Measurements from ENCODE around the gene CFAP100.

Gene CFAP100

DNA sequence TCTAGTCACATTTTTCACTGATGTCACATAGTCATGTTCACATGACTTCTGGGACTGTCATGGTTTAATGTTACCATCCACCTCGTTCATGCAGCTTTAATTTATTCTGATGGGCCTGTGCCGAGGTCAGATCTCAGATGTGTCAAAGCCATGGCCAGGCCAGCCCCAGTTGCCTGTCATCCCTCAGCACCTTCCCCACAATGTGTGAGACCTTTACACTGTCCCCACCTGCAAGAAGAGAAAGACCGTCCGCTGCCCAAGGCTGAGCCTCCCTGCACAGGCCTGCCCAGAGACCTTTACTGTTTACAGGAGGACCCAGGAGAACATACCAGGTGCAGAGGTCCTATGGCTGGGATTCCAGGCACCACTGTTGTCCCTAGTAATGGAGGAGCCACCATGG, 24.7 kb upstream of the CFAP100 start:
- Histone ChIP-seq H3K9ac (ENCODE audit: low read depth, low read length) (no peak overlapping the region), H3K36me3 (ENCODE audit: control insufficient read depth, insufficient read depth, low read length) (no peaks in the 10 kb centered on the region), H3K27ac (ENCODE audit: low read depth, low read length) (no peak overlapping the region), H3K9me3 (ENCODE audit: control insufficient read depth, insufficient read depth, low read length) (no peaks in the 10 kb centered on the region), H3K4me1 (ENCODE audit: control insufficient read depth, insufficient read depth, low read length) (no peaks in the 10 kb centered on the region), H3K27me3 (ENCODE audit: control insufficient read depth, insufficient read depth, low read length) (no peaks in the 10 kb centered on the region), H3K4me3 (ENCODE audit: low read depth, low read length) (no peak overlapping the region)

DNA sequence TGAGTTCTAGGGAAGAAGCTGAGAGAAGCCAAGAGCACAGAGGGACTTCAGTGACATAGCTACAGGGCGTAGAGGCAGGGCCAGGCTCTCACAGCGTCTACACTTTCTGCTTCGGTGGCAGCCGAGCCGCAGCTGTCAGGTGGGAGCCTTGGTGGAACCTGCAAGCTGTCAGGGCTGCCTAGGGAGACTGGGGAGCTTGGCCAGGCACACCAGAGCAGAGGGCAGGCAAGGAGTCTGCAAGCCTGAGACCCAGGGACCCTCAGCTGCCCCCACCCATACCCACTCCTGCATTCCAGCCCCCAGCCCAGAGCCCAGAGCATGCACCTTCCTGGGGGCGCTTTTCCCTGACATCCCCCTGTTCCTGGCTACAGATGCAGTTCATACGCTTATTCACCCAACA, 24.1 kb upstream of the CFAP100 start:
- H3K4me3 ChIP-seq (ENCODE audit: low read depth, low read length): no peak overlapping the region
- no peak overlapping the region for H3K9ac ChIP-seq (ENCODE audit: low read depth, low read length)
- no peak overlapping the region for H3K27ac ChIP-seq (ENCODE audit: low read depth, low read length)
- H3K4me1 ChIP-seq (ENCODE audit: control insufficient read depth, insufficient read depth, low read length): no peaks in the 10 kb centered on the region
- no peaks in the 10 kb centered on the region for H3K27me3 ChIP-seq (ENCODE audit: control insufficient read depth, insufficient read depth, low read length)
- H3K36me3 ChIP-seq (ENCODE audit: control insufficient read depth, insufficient read depth, low read length): no peaks in the 10 kb centered on the region
- no peaks in the 10 kb centered on the region for H3K9me3 ChIP-seq (ENCODE audit: control insufficient read depth, insufficient read depth, low read length)

DNA sequence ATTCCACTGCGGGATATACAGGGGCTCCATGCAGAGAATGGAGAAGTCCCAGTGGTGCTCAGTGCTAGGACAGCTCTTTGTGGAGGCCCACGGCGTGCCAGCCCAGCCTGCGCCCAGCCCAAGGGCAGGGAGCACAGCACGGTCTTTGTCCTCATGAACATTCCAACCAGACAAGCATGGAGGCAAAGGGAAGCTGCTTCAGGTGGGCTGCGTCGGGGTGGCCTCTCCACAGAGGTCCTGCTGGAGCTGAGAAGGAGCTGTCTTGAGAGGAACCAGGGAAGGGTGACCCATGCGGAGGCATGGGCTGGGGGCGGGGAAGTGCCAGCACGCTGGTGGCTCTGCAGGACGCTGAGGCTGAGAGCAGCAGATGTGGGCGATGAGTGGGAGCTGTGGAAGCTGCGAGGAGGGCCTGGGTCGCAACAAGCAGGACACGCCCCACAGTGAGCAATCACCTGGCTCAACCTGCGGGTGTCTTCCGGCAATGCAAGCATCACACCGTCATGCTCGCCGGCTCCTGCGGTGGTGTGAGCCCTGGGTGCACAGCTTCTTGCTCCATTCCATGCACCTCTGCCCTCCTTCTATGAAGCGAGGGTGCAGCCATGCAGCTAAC, 23.5 kb upstream of the CFAP100 start:
- no peak overlapping the region for H3K9ac ChIP-seq (ENCODE audit: low read depth, low read length)
- H3K4me1 ChIP-seq (ENCODE audit: control insufficient read depth, insufficient read depth, low read length): no peaks in the 10 kb centered on the region
- H3K27me3 ChIP-seq (ENCODE audit: control insufficient read depth, insufficient read depth, low read length): no peaks in the 10 kb centered on the region
- no peaks in the 10 kb centered on the region for H3K36me3 ChIP-seq (ENCODE audit: control insufficient read depth, insufficient read depth, low read length)
- H3K9me3 ChIP-seq (ENCODE audit: control insufficient read depth, insufficient read depth, low read length): no peaks in the 10 kb centered on the region
- H3K27ac ChIP-seq (ENCODE audit: low read depth, low read length): no peak overlapping the region
- no peak overlapping the region for H3K4me3 ChIP-seq (ENCODE audit: low read depth, low read length)

DNA sequence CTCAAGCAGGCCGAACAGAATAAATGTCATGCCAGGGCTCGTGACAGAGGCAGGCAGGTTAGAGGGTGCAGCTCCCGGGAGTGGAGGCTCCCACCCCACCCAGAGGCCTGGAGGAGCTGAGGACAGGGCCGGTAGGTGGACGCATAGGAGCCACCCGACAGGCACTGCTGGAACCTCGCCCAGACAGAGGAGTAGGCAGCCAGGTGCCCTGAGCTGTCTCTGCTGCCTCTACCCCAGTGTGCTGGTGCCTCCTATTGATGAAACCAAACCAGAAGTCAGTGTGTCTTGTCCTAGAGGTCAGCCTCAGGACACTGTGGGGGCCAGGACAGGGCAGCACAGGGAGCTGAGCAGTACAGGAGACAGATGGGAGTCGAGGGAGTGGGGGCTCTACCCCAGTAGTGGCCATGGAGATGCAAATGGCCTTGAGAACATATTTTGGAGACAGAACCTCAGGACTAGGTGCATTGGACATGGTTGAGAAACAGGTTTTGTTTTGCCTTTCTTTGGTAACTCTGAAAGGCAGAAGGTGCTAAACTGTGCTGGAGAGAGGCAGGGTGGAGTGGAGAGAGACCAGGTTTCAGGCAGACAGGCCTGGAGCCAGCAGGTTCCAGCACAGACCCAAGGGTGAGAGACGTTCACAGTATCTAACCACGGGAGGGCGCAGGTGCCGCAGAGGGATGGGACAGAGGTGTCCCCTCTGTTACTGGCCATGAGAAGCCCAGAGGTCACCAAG, 22.1 kb upstream of the CFAP100 start:
- Histone ChIP-seq H3K36me3 (ENCODE audit: control insufficient read depth, insufficient read depth, low read length) (no peaks in the 10 kb centered on the region), H3K9ac (ENCODE audit: low read depth, low read length) (no peak overlapping the region), H3K27ac (ENCODE audit: low read depth, low read length) (no peak overlapping the region), H3K4me1 (ENCODE audit: control insufficient read depth, insufficient read depth, low read length) (no peaks in the 10 kb centered on the region), H3K9me3 (ENCODE audit: control insufficient read depth, insufficient read depth, low read length) (no peaks in the 10 kb centered on the region), H3K4me3 (ENCODE audit: low read depth, low read length) (no peak overlapping the region), H3K27me3 (ENCODE audit: control insufficient read depth, insufficient read depth, low read length) (no peaks in the 10 kb centered on the region)

DNA sequence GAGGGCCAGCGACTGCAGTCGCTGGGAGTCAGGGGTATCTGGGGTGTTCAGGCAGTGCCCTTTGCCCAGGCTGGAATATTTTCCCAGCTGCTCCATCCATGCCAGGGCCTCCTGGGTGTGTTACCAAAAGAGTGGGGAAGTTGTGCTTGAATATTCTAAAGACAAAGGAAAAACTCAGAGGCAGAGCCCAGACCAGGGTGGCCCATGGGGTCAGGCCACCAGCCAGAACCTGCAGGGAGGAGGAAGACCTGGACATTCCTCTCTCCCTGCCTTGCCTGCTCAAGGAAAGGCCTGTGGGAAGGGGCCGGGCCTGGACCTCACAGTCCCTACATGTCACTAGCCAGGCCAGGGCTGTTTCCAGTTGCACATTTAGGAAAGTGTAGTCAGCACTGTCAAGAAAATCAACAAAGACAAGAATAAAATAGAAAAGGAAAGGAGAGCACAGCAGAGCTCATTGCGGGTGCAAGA, 21.5 kb upstream of the CFAP100 start:
- no peak overlapping the region for H3K9ac ChIP-seq (ENCODE audit: low read depth, low read length)
- no peak overlapping the region for H3K4me3 ChIP-seq (ENCODE audit: low read depth, low read length)
- H3K27ac ChIP-seq (ENCODE audit: low read depth, low read length): no peak overlapping the region
- H3K27me3 ChIP-seq (ENCODE audit: control insufficient read depth, insufficient read depth, low read length): no peaks in the 10 kb centered on the region
- no peaks in the 10 kb centered on the region for H3K4me1 ChIP-seq (ENCODE audit: control insufficient read depth, insufficient read depth, low read length)
- H3K36me3 ChIP-seq (ENCODE audit: control insufficient read depth, insufficient read depth, low read length): no peaks in the 10 kb centered on the region
- no peaks in the 10 kb centered on the region for H3K9me3 ChIP-seq (ENCODE audit: control insufficient read depth, insufficient read depth, low read length)

DNA sequence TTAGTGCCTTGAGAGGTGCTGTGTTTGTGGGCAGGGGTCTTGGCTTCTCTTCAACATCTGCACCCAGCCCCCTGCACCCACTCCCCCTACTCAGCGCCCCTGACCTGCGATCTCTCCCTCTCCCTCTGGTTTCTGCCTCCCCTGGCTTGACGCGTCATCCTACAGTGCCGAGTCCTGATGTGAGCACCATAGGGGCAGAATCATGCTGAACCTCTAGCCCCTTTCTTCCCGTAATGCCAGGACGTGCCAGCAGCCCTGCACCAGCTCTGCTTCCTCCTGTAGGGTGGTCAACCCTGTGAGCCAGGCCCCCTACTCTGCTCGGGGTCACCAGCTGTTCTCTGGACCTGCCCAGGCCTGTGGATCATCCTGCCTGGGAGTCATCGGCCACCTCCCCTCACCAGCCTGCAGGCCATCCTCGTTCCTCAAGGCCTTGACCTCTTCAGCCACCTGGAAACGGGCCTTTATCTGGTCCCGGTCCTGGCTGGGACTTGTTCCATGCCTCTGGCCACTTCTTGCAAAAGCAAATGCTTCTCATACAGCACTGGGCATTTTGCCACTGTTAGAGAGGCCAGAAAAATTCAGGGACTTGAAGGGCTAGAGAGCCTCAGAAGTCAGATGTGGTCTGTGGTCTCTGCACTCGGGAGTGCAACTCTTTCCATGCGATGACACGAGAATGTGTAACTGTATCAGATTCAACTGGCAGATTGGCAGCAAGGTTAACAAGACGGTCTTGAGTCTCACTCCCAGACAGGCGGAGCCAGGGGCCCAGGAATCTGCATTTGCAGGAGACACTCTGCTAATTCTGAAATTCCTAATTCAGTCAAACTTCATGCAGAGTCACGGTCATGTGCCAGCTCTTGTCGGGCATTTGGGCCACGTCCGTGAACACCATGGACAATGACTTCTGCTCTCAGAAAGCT, 20.8 kb upstream of the CFAP100 start:
- Histone ChIP-seq H3K27me3 (ENCODE audit: control insufficient read depth, insufficient read depth, low read length) (no peaks in the 10 kb centered on the region), H3K4me1 (ENCODE audit: control insufficient read depth, insufficient read depth, low read length) (no peaks in the 10 kb centered on the region)

DNA sequence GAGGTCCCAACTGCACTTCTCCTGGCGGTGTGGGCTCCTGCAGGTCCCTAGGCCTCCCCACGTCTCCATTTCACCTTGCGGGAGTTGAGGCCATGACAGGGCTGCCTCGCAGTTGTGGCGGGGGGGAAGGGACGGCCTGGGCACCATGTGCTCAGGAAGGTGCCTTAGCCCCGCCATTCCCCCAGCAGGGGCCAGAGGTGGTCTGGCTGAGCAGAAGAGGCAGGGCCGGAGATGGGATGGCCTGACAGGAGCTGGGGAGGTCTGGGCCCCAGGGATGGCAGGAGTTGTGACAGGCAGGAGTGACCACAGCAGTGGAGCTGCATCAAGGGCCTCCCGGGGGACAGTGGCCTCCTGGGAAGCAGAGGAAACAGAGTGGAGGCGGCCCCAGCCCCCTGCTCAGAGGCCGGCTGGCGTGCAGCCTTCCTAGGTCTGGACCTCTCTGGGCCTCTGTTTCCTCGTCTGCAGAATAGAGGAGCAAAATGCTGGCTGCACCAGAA, 18.8 kb upstream of the CFAP100 start:
- Histone ChIP-seq H3K4me1 (ENCODE audit: control insufficient read depth, insufficient read depth, low read length) (no peaks in the 10 kb centered on the region), H3K4me3 (ENCODE audit: low read depth, low read length) (no peak overlapping the region), H3K36me3 (ENCODE audit: control insufficient read depth, insufficient read depth, low read length) (no peaks in the 10 kb centered on the region), H3K9me3 (ENCODE audit: control insufficient read depth, insufficient read depth, low read length) (no peaks in the 10 kb centered on the region), H3K9ac (ENCODE audit: low read depth, low read length) (no peak overlapping the region), H3K27ac (ENCODE audit: low read depth, low read length) (no peak overlapping the region), H3K27me3 (ENCODE audit: control insufficient read depth, insufficient read depth, low read length) (no peaks in the 10 kb centered on the region)

More for the DNA sequence above, 20.8 kb upstream of the CFAP100 start:
- H3K36me3 ChIP-seq (ENCODE audit: control insufficient read depth, insufficient read depth, low read length): no peaks in the 10 kb centered on the region
- no peak overlapping the region for H3K4me3 ChIP-seq (ENCODE audit: low read depth, low read length)
- H3K9ac ChIP-seq (ENCODE audit: low read depth, low read length): no peak overlapping the region
- H3K27ac ChIP-seq (ENCODE audit: low read depth, low read length): no peak overlapping the region
- H3K9me3 ChIP-seq (ENCODE audit: control insufficient read depth, insufficient read depth, low read length): no peaks in the 10 kb centered on the region

DNA sequence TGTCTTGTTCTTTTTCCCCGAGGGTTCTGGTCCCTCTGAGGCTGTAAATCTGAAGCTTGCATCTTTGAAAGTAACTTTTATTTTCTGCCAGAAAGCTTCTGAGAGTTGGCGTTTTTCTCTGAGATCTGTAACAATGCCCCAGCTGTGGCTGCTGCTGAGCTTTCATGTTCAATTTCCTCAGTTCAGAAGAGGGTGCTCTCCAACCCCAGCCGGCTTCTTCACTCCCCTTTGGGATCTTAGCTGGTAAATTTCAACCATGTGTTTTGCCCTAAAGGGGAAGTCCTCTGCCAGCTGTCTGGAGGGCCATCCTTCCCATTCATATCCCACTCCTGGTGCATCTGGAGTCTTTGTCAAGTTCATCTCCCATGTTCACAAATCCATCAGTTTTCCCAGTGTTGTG, 18.3 kb upstream of the CFAP100 start:
- H3K4me3 ChIP-seq (ENCODE audit: low read depth, low read length): no peak overlapping the region
- H3K36me3 ChIP-seq (ENCODE audit: control insufficient read depth, insufficient read depth, low read length): no peaks in the 10 kb centered on the region
- H3K4me1 ChIP-seq (ENCODE audit: control insufficient read depth, insufficient read depth, low read length): no peaks in the 10 kb centered on the region
- no peaks in the 10 kb centered on the region for H3K27me3 ChIP-seq (ENCODE audit: control insufficient read depth, insufficient read depth, low read length)
- no peaks in the 10 kb centered on the region for H3K9me3 ChIP-seq (ENCODE audit: control insufficient read depth, insufficient read depth, low read length)
- no peak overlapping the region for H3K27ac ChIP-seq (ENCODE audit: low read depth, low read length)
- no peak overlapping the region for H3K9ac ChIP-seq (ENCODE audit: low read depth, low read length)

DNA sequence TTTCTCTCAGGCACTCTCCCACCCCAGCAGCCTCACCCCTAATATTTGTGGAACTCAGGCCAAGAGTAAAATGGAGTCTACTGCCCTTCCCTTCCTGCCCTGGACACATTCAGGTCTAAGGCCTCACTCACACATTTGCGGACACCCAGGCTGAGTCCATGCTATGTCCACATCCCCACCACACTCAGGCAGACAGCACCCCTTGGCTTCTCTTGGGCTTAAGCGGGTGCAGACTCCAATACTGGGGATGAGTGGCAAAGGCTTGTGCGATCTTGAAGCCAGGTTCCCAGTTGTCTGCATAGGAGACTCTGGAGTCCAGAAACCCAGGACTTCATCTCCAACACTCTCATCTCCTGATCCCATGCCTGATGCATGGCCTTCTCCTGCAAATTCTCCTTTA, 17.5 kb upstream of the CFAP100 start:
- no peaks in the 10 kb centered on the region for H3K36me3 ChIP-seq (ENCODE audit: control insufficient read depth, insufficient read depth, low read length)
- H3K4me1 ChIP-seq (ENCODE audit: control insufficient read depth, insufficient read depth, low read length): no peaks in the 10 kb centered on the region
- no peak overlapping the region for H3K4me3 ChIP-seq (ENCODE audit: low read depth, low read length)
- no peak overlapping the region for H3K9ac ChIP-seq (ENCODE audit: low read depth, low read length)
- H3K27ac ChIP-seq (ENCODE audit: low read depth, low read length): no peak overlapping the region
- H3K9me3 ChIP-seq (ENCODE audit: control insufficient read depth, insufficient read depth, low read length): no peaks in the 10 kb centered on the region
- H3K27me3 ChIP-seq (ENCODE audit: control insufficient read depth, insufficient read depth, low read length): no peaks in the 10 kb centered on the region

DNA sequence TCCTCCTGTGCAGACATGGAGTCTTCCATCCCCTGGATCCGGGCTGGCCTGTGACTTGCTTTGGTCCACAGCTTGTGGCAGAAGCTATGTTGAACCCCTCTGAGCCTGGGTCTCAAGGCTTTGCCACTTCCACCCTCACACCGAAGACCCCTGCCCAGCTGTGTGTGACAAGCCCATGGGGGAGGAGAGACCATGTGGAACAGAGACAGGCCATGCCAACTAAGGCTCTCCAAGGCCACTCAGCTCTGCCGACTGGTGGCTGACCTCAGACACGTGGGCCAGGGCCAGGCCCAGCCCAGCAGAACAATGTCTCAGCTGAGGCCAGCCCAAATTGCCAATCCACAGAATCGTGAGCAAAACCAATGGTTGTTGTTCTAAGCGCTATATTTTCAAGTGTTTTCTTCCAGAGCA, 16.4 kb upstream of the CFAP100 start:
- Histone ChIP-seq H3K9ac (ENCODE audit: low read depth, low read length) (no peak overlapping the region), H3K36me3 (ENCODE audit: control insufficient read depth, insufficient read depth, low read length) (no peaks in the 10 kb centered on the region), H3K9me3 (ENCODE audit: control insufficient read depth, insufficient read depth, low read length) (no peaks in the 10 kb centered on the region), H3K27me3 (ENCODE audit: control insufficient read depth, insufficient read depth, low read length) (no peaks in the 10 kb centered on the region), H3K4me1 (ENCODE audit: control insufficient read depth, insufficient read depth, low read length) (no peaks in the 10 kb centered on the region), H3K27ac (ENCODE audit: low read depth, low read length) (no peak overlapping the region), H3K4me3 (ENCODE audit: low read depth, low read length) (no peak overlapping the region)

All from HUES48 (cell line).